ENCODE measurements around the gene PTPN4. TPM values are rescaled to one million over a fixed set of nuclear protein-coding genes. Genes with fewer than 3 reads are reported as not detected.

PTPN4 gene
- polyA plus RNA-seq, 3 donors = 5.5 to 6.7 (median 5.7) TPM

DNA sequence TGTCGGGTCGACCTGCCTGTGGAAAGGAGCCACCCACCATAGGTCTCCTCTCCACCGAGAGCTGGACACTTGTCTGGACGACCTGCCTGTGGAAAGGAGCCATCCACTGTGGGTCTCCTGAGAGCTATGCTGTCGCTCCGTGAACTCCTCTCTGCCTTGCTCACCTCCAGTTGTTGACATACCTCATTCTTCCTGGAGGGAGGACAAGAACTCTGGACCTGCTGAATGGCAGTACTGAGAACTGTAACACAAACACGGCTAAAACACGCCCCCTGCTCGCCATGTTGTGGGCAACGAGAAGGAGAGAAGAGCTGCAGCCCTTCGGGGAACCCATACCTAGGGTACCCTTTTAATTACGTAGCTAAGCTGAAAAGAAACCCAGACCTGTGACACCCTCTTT lies 77.6 kb downstream of the PTPN4 start:
- H3K79me2 ChIP-seq (ENCODE audit: insufficient read depth, low read length) = no peaks in the 10 kb centered on the region

GRCh38 chr2:119837759-119838158 lies 78.0 kb downstream of the PTPN4 start:
- intact Hi-C loops (cut with micrococcal nuclease) = no loop called here
- TF ChIP-seq CTCF (IDR thresholded peaks at IDR 0.05) = no peak
- no peaks in the 10 kb centered on the region for H3K9me3 ChIP-seq (replicated peaks in 1 of 2; ENCODE audit: control insufficient read depth in 1 of 2, insufficient read depth in 1 of 2, low read length in 2 of 2)
- H3K9me3 Mint-ChIP-seq = peaks cover 0 to 2% (median 0%) of the 10 kb centered on the region in 7 donors
- no peak overlapping the region for H3K9ac ChIP-seq (ENCODE audit: insufficient read depth, low read length, poor library complexity, severe bottlenecking)
- no peak overlapping the region for H3K4me3 ChIP-seq (replicated peaks in 1 of 3; ENCODE audit: low read depth in 2 of 3, low read length in 3 of 3)
- H3K27me3 ChIP-seq (ENCODE audit: control insufficient read depth in 2 of 2, insufficient read depth in 2 of 2, low read length in 2 of 2) = no peaks in the 10 kb centered on the region
- H3K79me2 ChIP-seq (ENCODE audit: insufficient read depth, low read length) = no peaks in the 10 kb centered on the region
- no peaks in the 10 kb centered on the region for H3K27me3 Mint-ChIP-seq (ENCODE audit: low read depth in 3 of 3)
- no peak overlapping the region for H3K27ac ChIP-seq (ENCODE audit: low read depth in 1 of 2, low read length in 2 of 2)
- H3K36me3 Mint-ChIP-seq = peaks cover 0 to 2% of the 10 kb centered on the region in 2 donors
- no peak overlapping the region for H3K4me2 ChIP-seq (replicated peaks; ENCODE audit: extremely low read depth, low read length, poor library complexity, severe bottlenecking)
- no peaks in the 10 kb centered on the region for H3K36me3 ChIP-seq (replicated peaks in 1 of 2; ENCODE audit: control insufficient read depth in 1 of 2, insufficient read depth in 2 of 2, low read length in 2 of 2)
- H2AFZ ChIP-seq (ENCODE audit: insufficient read depth, low read depth, low read length, poor library complexity, severe bottlenecking) = no peak overlapping the region
- H3K4me1 ChIP-seq (ENCODE audit: control insufficient read depth in 1 of 2, insufficient read depth in 2 of 2, low read length in 2 of 2) = no peaks in the 10 kb centered on the region
- peaks cover 4% of the 10 kb centered on the region for H3K4me1 Mint-ChIP-seq
- H3K27ac Mint-ChIP-seq = no peak overlapping the region
- DNase-seq = no peak
- WGBS (ENCODE audit: insufficient coverage) = 96% methylated on average over 12 of the region's 13 CpGs
- no peaks in the 10 kb centered on the region for H4K20me1 ChIP-seq (ENCODE audit: insufficient read depth, low read length)
- no peak overlapping the region for H3K4me3 Mint-ChIP-seq

More for the DNA sequence above, 77.6 kb downstream of the PTPN4 start:
- Mint-ChIP-seq H3K27ac (no peak overlapping the region), H3K36me3 (peaks cover 0 to 2% of the 10 kb centered on the region in 2 donors), H3K4me3 (no peak overlapping the region), H3K4me1 (peaks cover 6% of the 10 kb centered on the region), H3K9me3 (peaks cover 0 to 2% (median 0%) of the 10 kb centered on the region in 7 donors), H3K27me3 (ENCODE audit: low read depth in 3 of 3) (no peaks in the 10 kb centered on the region)
- DNase-seq = no peak
- H3K27ac ChIP-seq (ENCODE audit: low read depth in 1 of 2, low read length in 2 of 2) = no peak overlapping the region
- WGBS (ENCODE audit: insufficient coverage) = 91% methylated on average over 9 of the region's 12 CpGs
- H3K9me3 ChIP-seq (replicated peaks in 1 of 2; ENCODE audit: control insufficient read depth in 1 of 2, insufficient read depth in 1 of 2, low read length in 2 of 2) = no peaks in the 10 kb centered on the region
- no peaks in the 10 kb centered on the region for H4K20me1 ChIP-seq (ENCODE audit: insufficient read depth, low read length)
- no peaks in the 10 kb centered on the region for H3K4me1 ChIP-seq (ENCODE audit: control insufficient read depth in 1 of 2, insufficient read depth in 2 of 2, low read length in 2 of 2)
- no peak overlapping the region for H3K4me3 ChIP-seq (replicated peaks in 1 of 3; ENCODE audit: low read depth in 2 of 3, low read length in 3 of 3)
- no peak overlapping the region for H3K4me2 ChIP-seq (replicated peaks; ENCODE audit: extremely low read depth, low read length, poor library complexity, severe bottlenecking)
- no peak overlapping the region for H2AFZ ChIP-seq (ENCODE audit: insufficient read depth, low read depth, low read length, poor library complexity, severe bottlenecking)
- intact Hi-C loops (cut with micrococcal nuclease) = no loop called here
- H3K36me3 ChIP-seq (replicated peaks in 1 of 2; ENCODE audit: control insufficient read depth in 1 of 2, insufficient read depth in 2 of 2, low read length in 2 of 2) = no peaks in the 10 kb centered on the region
- no peak overlapping the region for H3K9ac ChIP-seq (ENCODE audit: insufficient read depth, low read length, poor library complexity, severe bottlenecking)
- TF ChIP-seq CTCF (IDR thresholded peaks at IDR 0.05) = no peak
- H3K27me3 ChIP-seq (ENCODE audit: control insufficient read depth in 2 of 2, insufficient read depth in 2 of 2, low read length in 2 of 2) = no peaks in the 10 kb centered on the region

Data from CD14-positive monocyte (primary cell).